Measurements from ENCODE around the gene SYT2.

The SYT2 gene

GRCh38 chr1:202688401-202688800 lies 21.9 kb downstream of the SYT2 start:
- no peak for TF ChIP-seq CTCF (IDR thresholded peaks at IDR 0.05; ENCODE audit: control insufficient read depth, insufficient read depth, low read depth, low read length, missing control alignments)
- DNase-seq (ENCODE audit: low read depth), result no peak
- H3K4me3 ChIP-seq (ENCODE audit: control insufficient read depth, low read depth, low read length), result no peak overlapping the region

GRCh38 chr1:202687798-202688197 lies 22.5 kb downstream of the SYT2 start:
- DNase-seq (ENCODE audit: low read depth), result no peak
- no peak overlapping the region for H3K4me3 ChIP-seq (ENCODE audit: control insufficient read depth, low read depth, low read length)
- no peak for TF ChIP-seq CTCF (IDR thresholded peaks at IDR 0.05; ENCODE audit: control insufficient read depth, insufficient read depth, low read depth, low read length, missing control alignments)

GRCh38 chr1:202687370-202687769 lies 22.9 kb downstream of the SYT2 start:
- no peak for DNase-seq (ENCODE audit: low read depth)
- H3K4me3 ChIP-seq (ENCODE audit: control insufficient read depth, low read depth, low read length), result no peak overlapping the region
- no peak for TF ChIP-seq CTCF (IDR thresholded peaks at IDR 0.05; ENCODE audit: control insufficient read depth, insufficient read depth, low read depth, low read length, missing control alignments)

GRCh38 chr1:202685641-202686040 lies 24.6 kb downstream of the SYT2 start:
- no peak overlapping the region for H3K4me3 ChIP-seq (ENCODE audit: control insufficient read depth, low read depth, low read length)
- no peak for TF ChIP-seq CTCF (IDR thresholded peaks at IDR 0.05; ENCODE audit: control insufficient read depth, insufficient read depth, low read depth, low read length, missing control alignments)
- DNase-seq (ENCODE audit: low read depth), result no peak

- no peak for DNase-seq (ENCODE audit: low read depth)
- no peak for TF ChIP-seq CTCF (IDR thresholded peaks at IDR 0.05; ENCODE audit: control insufficient read depth, insufficient read depth, low read depth, low read length, missing control alignments)
- no peak overlapping the region for H3K4me3 ChIP-seq (ENCODE audit: control insufficient read depth, low read depth, low read length)
Measured at GRCh38 chr1:202684716-202685115, 25.5 kb downstream of the SYT2 start.

GRCh38 chr1:202683029-202683428 lies 27.2 kb downstream of the SYT2 start:
- H3K4me3 ChIP-seq (ENCODE audit: control insufficient read depth, low read depth, low read length), result no peak overlapping the region
- no peak for TF ChIP-seq CTCF (IDR thresholded peaks at IDR 0.05; ENCODE audit: control insufficient read depth, insufficient read depth, low read depth, low read length, missing control alignments)
- no peak for DNase-seq (ENCODE audit: low read depth)

- DNase-seq (ENCODE audit: low read depth), result no peak
- TF ChIP-seq CTCF (IDR thresholded peaks at IDR 0.05; ENCODE audit: control insufficient read depth, insufficient read depth, low read depth, low read length, missing control alignments), result no peak
- H3K4me3 ChIP-seq (ENCODE audit: control insufficient read depth, low read depth, low read length), result no peak overlapping the region
Measured at GRCh38 chr1:202682477-202682876, 27.8 kb downstream of the SYT2 start.
